ENCODE data around the gene CRADD.

- no peak for TF ChIP-seq CTCF (IDR thresholded peaks at IDR 0.05)
- no peak for TF ChIP-seq EZH2 (IDR thresholded peaks at IDR 0.05)
- TF ChIP-seq EZH2phosphoT487 (IDR thresholded peaks at IDR 0.05), result no peak
Measured at GRCh38 chr12:93807354-93807753, 130.2 kb downstream of the CRADD start.
